ENCODE data around the gene SYNE3.

DNA sequence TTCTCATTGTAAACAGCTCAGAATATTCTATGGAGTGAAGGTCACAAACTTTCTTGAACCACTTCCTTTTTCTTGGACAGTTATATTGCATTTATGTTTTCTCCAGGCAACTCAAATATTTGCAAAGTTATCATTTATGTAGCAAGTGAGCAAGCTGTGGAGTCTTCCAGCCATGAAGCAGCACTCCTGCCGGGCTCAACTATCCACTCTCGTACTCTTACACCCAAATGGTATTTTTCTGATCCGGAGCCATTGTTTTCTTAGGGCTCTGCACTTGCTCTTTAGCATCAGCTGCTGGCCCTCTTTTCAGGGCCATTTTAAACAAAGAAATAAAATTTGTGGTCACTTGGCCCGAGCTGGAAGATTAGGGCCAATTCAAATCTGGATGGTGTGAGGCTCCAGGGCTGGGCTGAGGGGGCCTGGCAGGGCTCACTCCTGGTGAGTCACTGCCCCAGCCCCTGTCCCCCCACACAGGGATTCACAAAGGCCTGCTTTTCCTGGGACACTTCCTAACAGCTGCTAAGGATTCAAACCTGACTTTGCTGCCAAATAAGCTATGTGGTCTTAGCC, 19.7 kb downstream of the SYNE3 start:
- TF ChIP-seq, protein P1, sequence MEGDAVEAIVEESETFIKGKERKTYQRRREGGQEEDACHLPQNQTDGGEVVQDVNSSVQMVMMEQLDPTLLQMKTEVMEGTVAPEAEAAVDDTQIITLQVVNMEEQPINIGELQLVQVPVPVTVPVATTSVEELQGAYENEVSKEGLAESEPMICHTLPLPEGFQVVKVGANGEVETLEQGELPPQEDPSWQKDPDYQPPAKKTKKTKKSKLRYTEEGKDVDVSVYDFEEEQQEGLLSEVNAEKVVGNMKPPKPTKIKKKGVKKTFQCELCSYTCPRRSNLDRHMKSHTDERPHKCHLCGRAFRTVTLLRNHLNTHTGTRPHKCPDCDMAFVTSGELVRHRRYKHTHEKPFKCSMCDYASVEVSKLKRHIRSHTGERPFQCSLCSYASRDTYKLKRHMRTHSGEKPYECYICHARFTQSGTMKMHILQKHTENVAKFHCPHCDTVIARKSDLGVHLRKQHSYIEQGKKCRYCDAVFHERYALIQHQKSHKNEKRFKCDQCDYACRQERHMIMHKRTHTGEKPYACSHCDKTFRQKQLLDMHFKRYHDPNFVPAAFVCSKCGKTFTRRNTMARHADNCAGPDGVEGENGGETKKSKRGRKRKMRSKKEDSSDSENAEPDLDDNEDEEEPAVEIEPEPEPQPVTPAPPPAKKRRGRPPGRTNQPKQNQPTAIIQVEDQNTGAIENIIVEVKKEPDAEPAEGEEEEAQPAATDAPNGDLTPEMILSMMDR (optimal IDR thresholded peaks at IDR 0.05 in 1 of 3, IDR thresholded peaks at IDR 0.05 in 1 of 3, conservative IDR thresholded peaks at IDR 0.05 in 1 of 3; ENCODE audit: extremely low read depth in 1 of 3, insufficient read depth in 2 of 3, low read length in 3 of 3): no peak
- TF ChIP-seq EZH2 (IDR thresholded peaks at IDR 0.05; ENCODE audit: low read length): no peak
